ENCODE results near the gene SPEN.
"Not testable (repeated sequence)": the region's sequence is repeated elsewhere in the genome, so short reads cannot be mapped to it uniquely, and the experiment has no call there.

Gene SPEN

DNA sequence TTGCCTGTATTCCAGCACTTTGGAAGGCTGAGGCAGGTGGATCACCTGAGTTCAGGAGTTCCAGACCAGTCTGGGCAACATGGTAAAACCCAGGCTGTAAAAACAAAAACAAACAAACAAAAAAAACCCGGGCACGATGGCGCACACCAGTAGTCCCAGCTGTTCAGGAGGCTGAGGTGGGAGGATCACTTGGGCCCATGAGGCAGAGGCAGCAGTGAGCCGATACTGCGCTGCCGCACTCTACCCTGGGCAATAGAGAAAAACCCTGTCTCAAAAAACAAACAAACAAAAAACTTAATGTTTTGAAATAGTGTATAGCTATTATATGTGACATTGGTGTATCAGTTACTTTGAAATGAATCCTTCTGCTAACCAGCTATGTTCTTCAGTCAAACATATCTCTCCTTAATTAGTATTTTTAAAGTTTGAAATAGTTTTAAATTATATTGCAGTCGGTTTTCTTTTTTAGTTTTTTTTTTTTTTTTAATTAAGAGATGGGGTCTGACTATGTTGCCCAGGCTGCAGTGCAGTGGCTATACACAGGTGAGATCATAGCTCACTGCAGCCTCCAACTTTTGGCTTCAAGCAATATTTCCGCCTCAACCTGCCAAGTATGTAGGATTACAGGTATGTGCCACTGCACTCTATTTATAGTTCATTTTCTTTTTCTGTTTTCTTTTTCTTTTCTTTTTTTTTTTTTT, 11.3 kb downstream of the SPEN start:
- no peak for DNase-seq

DNA sequence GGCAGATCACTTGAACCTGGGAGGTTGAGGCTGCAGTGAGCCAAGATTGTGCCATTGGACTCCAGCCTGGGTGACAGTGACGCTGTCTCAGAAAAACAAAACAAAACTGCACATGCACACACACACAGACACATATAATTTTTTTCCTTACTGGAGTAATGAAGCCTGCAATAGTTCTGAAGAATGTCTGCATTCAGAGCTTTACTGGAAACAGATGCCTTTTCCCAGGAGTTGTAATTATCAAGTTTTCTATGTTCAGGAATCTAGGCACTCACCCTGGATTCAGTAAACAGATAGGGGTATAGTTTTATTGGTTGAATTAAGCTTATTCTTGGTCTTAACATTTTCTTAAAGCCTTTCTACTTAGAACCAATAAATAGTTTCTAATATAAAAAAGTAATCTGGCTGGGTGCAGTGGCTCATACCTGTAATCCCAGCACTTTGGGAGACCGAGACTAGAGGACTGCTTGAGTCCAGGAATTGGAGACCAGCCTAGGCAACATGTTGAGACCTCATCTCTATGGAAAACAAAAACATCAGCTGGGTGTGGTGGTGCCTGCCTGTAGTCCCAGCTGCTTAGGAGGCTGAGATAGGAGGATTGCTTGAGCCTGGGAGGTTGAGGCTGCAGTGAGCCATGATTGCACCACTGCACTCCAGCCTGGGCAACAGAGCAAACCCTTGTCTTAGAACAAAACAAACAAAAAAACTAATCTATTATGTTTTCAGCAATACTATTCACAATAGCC, 15.8 kb downstream of the SPEN start:
- DNase-seq: no peak

DNA sequence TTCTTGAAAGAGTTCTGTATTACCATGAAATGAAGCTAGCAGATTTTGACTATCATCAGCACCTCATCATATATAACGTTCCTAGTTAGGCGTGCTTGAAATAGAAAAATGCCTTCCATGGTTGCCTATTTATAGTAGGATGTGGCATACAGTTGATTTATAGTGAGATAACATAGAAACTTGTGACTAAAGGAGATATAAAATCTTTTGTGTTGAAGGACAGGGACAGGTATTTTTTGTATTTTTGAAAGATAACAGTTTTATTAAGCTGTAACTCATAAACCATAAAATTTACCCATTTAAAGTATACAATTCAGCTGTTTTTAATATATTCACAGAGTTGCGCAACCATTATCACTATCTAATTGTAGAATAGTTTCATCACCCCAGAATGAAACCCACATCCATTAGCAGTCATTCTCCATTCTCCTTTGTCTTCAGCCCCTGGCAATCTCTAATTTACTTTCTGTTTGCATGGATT, 19.3 kb downstream of the SPEN start:
- DNase-seq: no peak

DNA sequence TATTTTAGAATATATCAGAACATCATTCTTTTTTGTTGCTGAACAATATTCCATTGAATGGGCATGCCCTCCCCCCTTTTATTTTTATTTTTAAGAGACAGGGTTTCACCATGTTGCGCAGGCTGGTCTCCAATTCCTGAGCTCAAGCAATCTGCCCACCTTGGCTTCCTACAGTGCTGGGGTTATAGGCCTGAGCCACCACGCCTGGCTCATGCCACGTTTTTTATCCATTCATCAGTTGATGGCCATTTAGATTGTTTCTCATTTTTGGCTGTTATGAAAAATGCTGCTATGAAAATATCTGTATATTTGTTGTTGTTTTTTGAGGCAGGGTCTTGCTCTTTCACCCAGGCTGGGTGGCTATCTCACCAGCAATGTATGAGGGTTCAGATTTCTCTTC, 19.8 kb downstream of the SPEN start:
- no peak for DNase-seq

DNA sequence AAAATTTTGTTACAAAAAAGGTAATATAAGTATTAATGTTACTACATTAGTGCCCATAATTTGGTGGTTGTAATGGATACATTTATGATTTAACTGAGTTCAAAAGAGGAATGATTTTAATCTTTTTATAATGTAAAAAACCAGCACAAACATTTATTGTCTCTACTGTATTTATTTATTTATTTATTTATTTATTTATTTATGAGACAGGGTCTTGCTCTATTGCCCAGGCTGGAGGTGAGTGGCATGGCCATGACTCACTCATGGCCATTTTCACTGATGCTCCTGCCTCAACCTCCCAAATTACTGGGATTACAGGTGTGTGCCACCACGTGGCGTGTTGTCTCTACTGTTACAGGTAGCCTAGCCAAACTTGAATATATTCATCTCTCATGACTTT, 21.9 kb downstream of the SPEN start:
- DNase-seq: no peak

DNA sequence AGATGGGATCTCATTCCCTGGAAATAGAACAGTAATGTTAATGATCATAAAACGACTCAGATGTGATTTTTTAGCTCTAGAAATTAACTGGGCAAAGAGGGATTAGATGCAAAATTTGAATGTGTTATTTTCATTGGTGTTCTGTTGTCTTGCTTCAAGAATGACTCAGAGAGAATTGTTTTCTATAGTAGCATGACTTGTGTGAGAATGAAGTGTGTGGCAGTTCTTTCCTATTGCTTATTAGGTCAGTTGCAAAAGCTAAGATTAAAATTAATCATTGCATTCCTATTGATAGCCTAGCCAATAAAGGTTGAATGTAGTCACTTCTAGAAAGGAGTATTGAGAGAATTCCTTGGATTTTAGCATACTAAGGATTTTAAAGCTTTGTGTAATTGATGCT, 22.9 kb downstream of the SPEN start:
- no peak for DNase-seq

DNA sequence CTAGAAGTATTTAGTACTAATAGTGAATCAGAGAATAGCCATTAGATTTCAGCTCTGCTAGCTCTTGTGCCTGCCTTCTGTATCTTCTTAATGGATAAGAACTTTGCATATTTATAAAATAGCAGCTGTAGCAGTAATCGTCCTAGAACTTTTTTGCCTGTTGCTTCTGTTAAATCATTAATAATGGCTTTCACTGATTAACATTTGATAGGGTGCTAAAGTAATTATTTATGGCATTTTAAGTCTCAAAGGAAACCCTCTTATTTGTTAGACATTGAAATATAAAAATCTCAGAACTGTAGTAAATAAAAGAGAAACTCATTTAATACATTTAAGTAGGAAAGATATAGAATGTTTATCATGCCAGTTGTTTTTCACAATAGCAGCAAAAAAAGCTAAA, 27.0 kb downstream of the SPEN start:
- no peak for DNase-seq

DNA sequence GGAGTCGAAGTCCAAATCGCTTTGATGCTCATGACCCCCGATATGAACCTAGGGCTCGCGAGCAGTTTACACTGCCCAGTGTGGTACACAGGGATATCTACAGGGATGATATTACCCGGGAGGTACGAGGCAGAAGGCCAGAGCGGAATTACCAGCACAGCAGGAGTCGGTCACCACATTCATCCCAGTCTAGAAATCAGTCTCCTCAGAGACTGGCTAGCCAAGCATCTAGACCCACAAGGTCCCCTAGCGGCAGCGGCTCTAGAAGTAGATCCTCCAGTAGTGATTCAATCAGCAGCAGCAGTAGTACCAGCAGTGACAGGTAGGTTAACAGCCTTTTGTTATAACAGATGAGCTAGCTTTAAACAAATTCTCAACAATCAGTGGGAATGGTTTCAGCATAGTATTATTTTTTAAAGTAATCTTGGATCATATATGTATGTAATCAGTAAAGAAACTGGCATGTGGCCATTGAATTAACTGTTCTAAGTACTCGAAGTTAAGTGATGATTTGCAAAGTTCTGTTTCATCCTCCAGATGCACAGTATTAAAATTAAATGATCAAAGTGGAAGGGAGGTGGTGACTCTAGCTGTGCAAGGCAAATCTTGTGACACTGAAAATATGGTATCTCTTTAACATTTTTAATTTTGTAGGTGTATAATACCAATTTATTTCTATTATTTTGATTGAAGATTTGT, 29.0 kb downstream of the SPEN start:
- no peak for DNase-seq

DNA sequence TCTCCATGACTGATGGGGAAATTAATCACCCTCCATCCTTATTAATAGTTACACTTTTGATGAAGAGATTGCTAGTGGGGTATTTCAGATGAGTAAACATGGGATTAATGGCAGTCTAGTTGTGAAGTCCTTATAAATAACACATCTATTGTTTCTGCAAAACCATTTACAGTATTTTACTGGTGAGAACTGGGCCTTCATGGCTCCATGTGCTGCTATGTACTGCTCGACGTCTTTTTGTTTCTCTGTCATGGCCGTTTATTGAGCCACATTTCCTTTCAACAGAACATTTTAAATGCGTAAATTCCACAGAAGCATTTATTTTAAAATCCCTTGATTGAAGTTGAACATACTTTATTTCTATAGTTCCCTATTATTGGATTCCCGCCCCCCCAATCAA, 34.5 kb downstream of the SPEN start:
- no peak for DNase-seq

DNA sequence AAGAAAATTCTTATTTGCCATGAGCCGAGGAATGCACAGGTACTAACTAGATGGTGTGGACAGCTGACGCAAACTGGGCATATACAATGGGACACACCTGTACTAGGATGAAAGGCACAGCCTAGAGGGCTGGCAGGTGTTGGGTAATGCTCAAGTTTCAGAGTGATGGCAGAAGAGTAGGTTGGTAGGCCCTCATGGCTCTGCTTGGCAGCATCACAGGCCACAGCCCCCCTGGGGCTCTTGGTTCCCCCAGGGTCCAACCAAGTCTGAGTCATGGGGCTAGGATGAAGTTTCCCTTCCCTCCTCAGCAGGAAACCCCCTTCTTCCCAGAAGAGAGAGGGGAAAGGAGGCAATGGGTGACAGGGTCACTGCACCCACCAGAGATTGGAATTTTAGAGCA, 35.2 kb downstream of the SPEN start:
- DNase-seq: peak; percentile 47

DNA sequence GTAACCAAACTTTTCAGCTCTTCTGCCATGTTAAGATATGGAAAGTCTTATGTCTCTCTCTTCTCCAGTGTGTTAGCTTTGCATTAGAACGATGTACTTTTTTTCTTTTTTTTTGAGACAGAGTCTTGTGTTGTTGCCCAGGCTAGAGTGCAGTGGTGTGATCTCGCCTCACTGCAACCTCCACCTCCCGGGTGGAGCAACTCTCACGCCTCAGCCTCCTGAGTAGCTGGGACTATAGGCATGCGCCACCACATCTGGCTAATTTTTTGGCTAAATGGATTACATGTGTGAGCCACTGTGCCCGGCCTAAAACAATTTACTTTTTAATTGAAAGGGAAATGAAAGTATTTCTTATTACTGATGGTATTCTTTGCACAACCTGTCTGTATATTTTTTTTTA, 35.8 kb downstream of the SPEN start:
- no peak for DNase-seq

DNA sequence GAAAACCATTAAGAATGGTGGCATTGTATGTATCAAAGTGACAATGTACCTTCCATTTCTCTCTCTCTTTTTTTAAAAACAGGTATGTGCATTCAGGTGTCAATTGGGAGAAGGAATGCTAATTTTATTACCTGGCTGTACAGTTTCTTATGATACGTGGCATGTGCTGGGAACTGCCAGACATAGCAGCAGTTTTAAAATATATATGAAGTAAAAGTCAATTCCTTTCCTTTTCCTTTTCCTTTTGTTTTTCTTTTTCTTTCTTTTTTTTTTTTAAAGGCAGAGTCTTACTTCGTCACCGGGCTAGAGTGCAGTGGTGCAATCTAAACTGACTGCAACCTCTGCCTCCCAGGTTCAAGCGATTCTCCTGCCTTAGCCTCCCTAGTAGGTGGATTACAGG, 37.0 kb downstream of the SPEN start:
- DNase-seq: no peak

DNA sequence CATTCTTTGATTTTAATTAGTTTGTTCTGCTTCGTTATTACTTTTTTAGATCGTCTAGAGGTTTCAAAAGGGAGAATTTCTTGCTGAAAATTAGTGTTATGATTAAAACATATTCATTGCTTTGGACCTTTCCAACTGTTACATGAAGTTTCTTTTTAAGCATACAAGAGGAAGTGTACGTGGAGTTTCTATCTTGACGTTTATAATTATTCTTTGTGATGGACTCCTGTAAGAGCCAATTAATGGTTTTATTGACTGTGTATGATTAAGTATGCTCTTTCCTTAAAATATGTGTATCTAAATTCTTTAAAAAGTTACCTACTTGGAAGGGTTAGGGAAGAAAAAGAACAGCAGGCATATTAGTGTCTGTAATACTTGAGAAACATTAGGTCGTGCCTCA, 37.8 kb downstream of the SPEN start:
- DNase-seq: no peak

DNA sequence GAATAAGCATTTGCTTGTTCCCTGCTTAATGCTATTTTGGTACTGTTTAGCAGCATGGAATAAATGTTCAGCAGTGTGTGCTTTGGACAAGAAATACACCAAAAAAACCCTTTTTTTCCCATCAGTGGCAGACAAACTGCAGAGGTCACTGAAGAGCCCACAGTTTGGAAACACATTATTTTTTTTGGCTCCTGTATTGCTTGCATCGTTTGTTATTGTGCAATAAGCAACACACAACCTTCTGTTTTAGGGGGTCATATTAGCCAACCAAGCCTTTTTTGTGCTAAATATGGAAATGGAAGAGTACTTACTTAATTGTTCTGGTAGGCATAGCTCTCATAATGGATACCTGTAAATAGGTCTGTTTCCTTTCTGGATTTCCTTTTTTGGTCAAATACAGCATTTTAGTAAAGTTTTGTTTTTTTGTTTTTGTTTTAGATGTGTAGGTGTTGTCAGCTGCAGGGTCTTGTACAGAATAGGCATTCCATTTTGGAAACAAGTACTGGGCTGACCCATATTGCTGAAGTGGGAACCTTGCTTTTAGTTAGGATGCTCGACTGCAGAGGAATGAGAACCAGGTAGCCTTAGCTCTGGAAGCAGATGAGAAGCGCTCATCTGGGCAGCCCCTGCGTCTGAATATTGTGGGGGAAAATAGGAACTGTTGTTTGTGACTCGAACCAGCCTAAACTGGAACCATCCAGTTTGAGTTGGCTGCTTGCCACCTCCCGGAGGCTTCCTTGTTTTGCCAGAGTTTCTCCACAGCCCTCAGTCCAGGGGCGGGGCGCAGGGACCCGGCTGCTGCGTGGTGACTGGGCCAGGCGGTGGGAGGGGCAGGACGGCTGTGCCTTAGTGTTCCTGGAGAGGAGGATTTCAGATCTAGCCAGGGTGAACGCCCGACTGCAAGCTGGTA, 38.4 kb downstream of the SPEN start:
- peak; percentile 99 for DNase-seq

DNA sequence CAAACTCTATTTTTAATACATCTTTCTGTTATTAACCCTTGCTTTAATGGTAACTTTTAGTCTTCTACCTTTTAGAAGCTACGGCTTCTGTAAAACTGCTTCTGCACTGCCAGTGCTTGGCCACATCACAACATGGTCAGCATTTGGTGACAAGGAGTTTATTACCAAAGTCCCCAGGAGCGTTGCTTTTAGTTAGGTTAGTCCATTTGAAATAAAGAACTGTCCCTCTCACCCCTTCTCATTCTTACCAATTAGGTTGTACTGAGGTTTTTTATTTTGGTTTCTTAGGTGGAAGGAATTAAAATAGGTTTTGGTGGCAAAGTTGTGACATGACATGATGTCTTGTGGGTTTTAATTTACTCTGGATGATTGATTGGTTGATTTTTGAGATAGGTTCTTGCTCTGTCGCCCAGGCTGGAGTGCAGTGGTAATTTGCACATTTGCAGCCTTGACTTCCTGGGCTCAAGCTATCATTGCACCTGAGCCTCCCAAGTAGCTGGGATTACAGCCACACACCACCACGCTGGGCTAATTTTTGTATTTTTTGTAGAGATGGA, 39.2 kb downstream of the SPEN start:
- DNase-seq: no peak

DNA sequence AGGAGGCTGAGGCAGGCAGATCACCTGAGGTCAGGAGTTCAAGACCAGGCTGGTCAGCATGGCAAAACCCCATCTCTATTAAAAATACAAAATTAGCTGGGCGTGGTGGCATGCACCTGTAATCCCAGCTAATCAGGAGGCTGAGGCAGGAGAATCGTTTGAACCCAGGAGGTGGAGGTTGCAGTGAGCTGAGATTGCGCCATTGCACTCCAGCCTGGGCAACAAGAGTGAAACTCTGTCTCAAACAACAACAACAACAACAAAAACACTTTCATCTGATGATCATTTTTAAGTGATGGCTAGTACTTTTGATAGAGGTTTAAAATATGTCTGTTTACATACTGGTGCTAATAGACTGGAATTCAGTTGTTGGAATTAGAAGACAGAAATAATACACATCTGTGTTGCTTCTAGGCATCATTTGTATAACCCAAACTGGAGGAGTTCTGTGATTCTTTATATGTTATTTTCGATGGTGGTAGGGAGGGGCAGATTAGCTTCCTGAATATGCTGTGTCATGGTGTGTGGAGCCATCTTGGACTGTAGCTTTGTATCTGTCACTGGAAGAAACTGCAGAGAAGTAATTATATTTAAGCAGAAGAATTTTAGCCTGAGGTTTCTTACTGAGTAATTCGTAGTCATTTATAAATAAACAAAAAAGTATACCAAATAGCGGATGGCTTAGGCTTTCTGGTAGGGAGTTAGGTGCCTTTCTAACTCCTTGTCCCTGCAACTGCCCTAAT, 45.5 kb downstream of the SPEN start:
- DNase-seq: peak; percentile 54

DNA sequence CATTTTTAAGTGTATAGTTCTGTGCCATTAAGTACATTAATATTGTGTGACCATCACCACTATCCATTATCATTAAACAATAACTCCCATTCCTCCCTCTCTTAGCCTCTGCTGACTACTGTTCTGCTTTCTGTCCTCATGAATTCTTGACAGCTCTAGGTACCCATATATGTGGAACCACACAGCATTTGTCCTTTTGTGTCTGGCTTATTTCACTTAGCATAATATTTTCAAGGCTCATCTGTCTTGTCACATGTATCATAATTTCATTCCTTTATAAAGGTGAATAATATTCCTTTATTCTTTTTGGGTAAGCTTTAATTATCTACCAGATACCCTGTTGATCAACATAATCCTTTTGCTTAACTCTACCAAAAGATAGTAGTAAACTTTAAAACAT, 47.7 kb downstream of the SPEN start:
- DNase-seq: no peak

DNA sequence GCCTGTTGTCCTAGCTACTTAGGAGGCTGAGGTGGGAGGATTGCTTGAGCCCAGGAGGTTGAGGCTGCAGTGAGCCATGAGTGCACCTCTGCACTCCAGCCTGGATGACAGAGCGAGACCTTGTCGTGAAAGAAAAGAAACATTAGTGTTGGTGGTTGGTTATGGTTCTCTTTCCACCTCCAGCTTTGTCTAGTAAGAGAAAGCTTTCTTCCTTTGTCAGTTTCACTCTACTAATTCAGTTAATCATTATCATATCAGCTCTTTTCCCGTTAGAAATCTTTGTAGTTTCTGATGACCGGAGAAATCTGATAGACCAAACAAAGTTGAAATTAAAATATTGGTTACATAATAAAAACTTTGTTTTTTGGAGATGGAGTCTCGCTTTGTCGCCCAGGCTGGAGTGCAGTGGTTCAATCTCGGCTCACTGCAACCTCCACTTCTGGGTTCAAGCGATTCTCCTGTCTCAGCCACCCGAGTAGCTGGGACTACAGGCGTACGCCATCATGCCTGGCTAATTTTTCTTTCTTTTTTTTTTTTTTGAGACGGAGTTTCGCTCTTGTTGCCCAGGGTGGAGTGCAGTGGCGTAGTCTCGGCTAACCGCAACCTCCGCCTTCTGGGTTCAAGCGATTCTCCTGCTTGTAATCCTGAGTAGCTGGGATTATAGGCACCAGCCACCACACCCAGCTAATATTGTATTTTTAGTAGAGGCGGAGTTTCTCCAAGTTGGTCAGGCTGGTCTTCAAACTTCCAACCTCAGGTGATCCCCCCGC, 49.5 kb downstream of the SPEN start:
- DNase-seq: not testable (repeated sequence)

DNA sequence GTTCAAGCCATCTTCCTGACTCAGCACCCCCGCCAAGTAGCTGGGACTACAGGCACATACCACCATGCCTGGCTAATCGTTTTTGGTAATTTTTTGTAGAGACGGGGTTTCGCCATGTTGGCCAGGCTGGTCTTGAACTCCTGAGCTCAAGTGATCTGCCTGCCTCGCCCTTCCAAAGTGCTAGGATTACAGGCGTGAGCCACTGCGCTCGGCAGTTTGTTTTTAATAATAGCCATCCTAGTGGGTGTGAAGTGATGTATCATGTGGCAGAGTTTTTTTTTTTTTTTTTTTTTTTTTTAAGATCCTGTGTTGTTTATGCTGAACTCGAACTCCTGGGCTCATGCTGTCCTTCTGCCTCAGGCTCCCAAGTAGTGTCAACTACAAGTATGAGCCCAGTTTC, 51.8 kb downstream of the SPEN start:
- DNase-seq: no peak

DNA sequence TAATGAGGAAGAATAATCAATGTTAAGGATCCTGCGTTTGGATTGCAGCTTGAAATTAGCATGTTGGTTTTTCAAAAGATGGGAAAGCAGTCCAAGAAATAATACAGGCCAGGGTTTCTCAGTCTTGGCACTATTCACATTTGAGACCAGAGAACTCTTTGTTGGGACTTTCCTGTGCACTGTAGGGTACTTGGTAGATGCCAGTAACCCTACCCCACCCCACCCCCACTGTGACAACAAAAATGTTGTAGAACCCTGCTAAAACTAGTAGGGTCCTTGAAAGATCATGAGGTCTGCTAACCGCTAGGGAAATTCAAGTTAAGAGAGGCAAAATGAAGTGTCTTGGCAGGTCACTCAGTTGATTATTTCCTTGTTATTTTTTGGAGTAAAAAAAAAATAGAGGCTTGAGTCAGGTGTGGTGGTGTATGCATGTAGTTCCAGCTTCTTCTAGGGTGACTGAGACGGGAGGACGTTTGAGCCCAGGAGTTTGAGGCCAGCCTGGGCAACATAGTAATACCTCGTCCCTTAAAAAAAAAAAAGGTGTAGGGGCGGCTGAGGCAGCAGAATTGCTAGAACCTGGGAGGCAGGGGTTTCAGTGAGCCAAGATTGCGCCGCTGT, 53.3 kb downstream of the SPEN start:
- DNase-seq: no peak

DNA sequence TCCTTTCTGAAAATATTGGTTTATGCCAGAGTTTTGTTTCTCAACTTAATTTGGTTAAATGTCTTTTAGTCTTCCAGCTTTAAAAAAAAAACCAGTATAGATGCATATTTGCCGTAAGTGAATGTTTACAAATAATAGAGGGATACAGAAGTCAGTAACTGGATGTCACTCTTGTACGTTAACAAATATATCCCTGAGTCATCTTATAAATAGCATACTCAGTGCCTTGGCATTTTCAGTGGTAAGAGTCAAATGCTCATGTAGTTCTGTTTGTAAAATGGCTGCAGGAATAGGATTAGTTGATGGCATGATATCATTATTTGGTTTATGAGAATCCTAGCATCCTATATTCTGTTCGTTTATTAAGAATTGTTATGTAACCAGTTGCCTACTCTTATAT, 55.4 kb downstream of the SPEN start:
- no peak for DNase-seq

Data from NCI-H510A treated with DMSO at 0.1 percent for 48 hours (cell line).